ENCODE results near the gene SEMA4D. TPM values are rescaled to one million over a fixed set of nuclear protein-coding genes. Genes with fewer than 3 reads are reported as not detected.

The SEMA4D gene
- total and polyA plus RNA-seq, 12 donors = 3.5 to 57.0 (median 26.7) TPM

- Histone ChIP-seq H3K9me3 (replicated peaks in 1 of 3) (no peaks in the 10 kb centered on the region), H3K36me3 (replicated peaks in 1 of 2) (no peaks in the 10 kb centered on the region), H3K27me3 (no peaks in the 10 kb centered on the region), H3K27ac (peak overlapping the region in 1 of 5 donors; percentile 58), H3K4me3 (no peak overlapping the region), H3K4me1 (replicated peaks in 1 of 2) (peaks cover 7 to 18% of the 10 kb centered on the region in 2 donors)
- 69 to 93% (median 77%) methylated on average over 5 to 7 of the region's 7 CpGs for WGBS, 4 donors
- peak in 1 of 7 donors; percentile 9 for DNase-seq
- intact Hi-C loops (cut with DNase I) = no loop called here
- TF ChIP-seq, protein P1, sequence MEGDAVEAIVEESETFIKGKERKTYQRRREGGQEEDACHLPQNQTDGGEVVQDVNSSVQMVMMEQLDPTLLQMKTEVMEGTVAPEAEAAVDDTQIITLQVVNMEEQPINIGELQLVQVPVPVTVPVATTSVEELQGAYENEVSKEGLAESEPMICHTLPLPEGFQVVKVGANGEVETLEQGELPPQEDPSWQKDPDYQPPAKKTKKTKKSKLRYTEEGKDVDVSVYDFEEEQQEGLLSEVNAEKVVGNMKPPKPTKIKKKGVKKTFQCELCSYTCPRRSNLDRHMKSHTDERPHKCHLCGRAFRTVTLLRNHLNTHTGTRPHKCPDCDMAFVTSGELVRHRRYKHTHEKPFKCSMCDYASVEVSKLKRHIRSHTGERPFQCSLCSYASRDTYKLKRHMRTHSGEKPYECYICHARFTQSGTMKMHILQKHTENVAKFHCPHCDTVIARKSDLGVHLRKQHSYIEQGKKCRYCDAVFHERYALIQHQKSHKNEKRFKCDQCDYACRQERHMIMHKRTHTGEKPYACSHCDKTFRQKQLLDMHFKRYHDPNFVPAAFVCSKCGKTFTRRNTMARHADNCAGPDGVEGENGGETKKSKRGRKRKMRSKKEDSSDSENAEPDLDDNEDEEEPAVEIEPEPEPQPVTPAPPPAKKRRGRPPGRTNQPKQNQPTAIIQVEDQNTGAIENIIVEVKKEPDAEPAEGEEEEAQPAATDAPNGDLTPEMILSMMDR (IDR thresholded peaks at IDR 0.05) = no peak
- TF ChIP-seq POLR2A (IDR thresholded peaks at IDR 0.05) = no peak
These were observed 33.5 kb downstream of the SEMA4D start for GRCh38 chr9:89464300-89464901.

GRCh38 chr9:89462817-89463683, 34.9 kb downstream of the SEMA4D start:
- WGBS, 4 donors = 92 to 96% (median 94%) methylated on average over 9 of the region's 9 CpGs
- Histone ChIP-seq H3K36me3 (replicated peaks in 1 of 2) (no peaks in the 10 kb centered on the region), H3K27me3 (no peaks in the 10 kb centered on the region), H3K4me1 (replicated peaks in 1 of 2) (peaks cover 7 to 17% of the 10 kb centered on the region in 2 donors), H3K27ac (no peak overlapping the region), H3K9me3 (replicated peaks in 1 of 3) (no peaks in the 10 kb centered on the region), H3K4me3 (no peak overlapping the region)
- TF ChIP-seq POLR2A (IDR thresholded peaks at IDR 0.05) = no peak
- TF ChIP-seq, protein P1 (IDR thresholded peaks at IDR 0.05) = no peak
- DNase-seq = no peak
- intact Hi-C loops (cut with DNase I) = no loop called here

DNA sequence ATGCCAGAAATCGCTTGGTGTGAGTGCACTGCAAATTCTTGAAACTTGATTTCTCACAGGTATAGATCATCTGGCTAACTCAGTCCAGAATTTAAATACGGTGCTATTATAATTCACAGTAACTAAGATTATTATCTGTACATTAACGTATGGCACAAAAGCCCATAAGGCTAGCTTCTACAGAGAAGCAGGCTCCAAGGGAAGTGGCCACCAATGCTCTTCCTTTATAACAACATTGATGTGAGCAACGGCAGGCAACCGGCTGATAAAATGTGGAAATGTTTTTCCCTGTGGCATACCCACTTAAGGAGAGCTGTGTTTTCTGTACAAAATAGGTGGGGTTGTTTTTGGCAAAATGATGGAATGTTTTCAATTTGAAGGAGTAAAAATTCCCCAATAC, 35.7 kb downstream of the SEMA4D start:
- Histone ChIP-seq H3K9me3 (replicated peaks in 1 of 3) (no peaks in the 10 kb centered on the region), H3K4me1 (replicated peaks in 1 of 2) (peaks cover 7 to 12% of the 10 kb centered on the region in 2 donors), H3K36me3 (replicated peaks in 1 of 2) (no peaks in the 10 kb centered on the region), H3K27me3 (no peaks in the 10 kb centered on the region), H3K27ac (no peak overlapping the region), H3K4me3 (no peak overlapping the region)
- 68 to 79% (median 74%) methylated on average over 5 of the region's 5 CpGs for WGBS, 4 donors
- intact Hi-C loops (cut with DNase I) = no loop called here
- no peak for TF ChIP-seq POLR2A (IDR thresholded peaks at IDR 0.05)
- TF ChIP-seq, protein P1 (IDR thresholded peaks at IDR 0.05) = no peak
- DNase-seq = no peak

DNA sequence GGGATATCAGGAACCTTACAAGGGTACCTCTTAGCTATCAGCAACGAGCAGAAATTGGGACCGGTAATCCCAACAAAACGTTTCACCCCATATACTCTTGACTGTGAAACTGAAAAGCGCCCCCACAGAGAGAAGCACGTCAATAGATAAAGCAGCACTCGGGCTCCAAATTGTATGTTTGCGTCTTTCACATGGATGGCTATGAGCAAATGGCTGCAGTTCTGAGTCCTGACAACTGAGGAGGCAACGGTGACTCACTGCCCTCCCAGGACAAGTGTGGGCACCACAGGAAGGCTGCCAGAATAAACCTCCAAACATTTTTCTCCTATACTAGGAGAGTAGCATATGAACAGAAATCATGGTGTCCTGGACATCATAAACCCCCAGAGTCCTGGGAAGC, 36.6 kb downstream of the SEMA4D start:
- no peaks in the 10 kb centered on the region for H3K36me3 ChIP-seq (replicated peaks in 1 of 2)
- no peaks in the 10 kb centered on the region for H3K27me3 ChIP-seq
- no peaks in the 10 kb centered on the region for H3K9me3 ChIP-seq (replicated peaks in 1 of 3)
- WGBS, 4 donors = 42 to 52% (median 47%) methylated on average over 7 to 8 of the region's 8 CpGs
- no peak overlapping the region for H3K4me3 ChIP-seq
- H3K27ac ChIP-seq = no peak overlapping the region
- intact Hi-C loops (cut with DNase I) = no loop called here
- TF ChIP-seq POLR2A (IDR thresholded peaks at IDR 0.05) = no peak
- TF ChIP-seq, protein P1 (IDR thresholded peaks at IDR 0.05) = no peak
- peak in 6 of 7 donors; percentile 50 to 76 (median 70) for DNase-seq
- H3K4me1 ChIP-seq (replicated peaks in 1 of 2) = peaks cover 7 to 12% of the 10 kb centered on the region in 2 donors

All from adrenal gland (tissue), 12 donors.